Osteocyte (in vitro differentiated cells): ENCODE data around the gene ZNF668. TPM values are rescaled to one million over a fixed set of nuclear protein-coding genes. Genes with fewer than 3 reads are reported as not detected.

Experiments
- DNase-seq: peaks from one replicate; pipeline ENCODE4 v3.0.0; 2021; ENCODE audit warnings: mixed read lengths; ENCODE audit not compliant: unreplicated experiment; ENCODE audit errors: extremely low spot score
- H3K27ac Mint-ChIP-seq: one replicate; pipeline ENCODE4 v1.8.0; 2021; ENCODE audit warnings: mild to moderate bottlenecking, mixed read lengths; ENCODE audit not compliant: unreplicated experiment
- H3K27me3 Mint-ChIP-seq: one replicate; pipeline ENCODE4 v1.8.0; 2021; ENCODE audit warnings: mixed read lengths; ENCODE audit not compliant: unreplicated experiment
- H3K36me3 Mint-ChIP-seq: one replicate; pipeline ENCODE4 v1.8.0; 2021; ENCODE audit warnings: mixed read lengths; ENCODE audit not compliant: unreplicated experiment
- H3K4me1 Mint-ChIP-seq: one replicate; pipeline ENCODE4 v1.8.0; 2021; ENCODE audit warnings: mixed read lengths; ENCODE audit not compliant: unreplicated experiment
- H3K4me3 Mint-ChIP-seq: one replicate; pipeline ENCODE4 v1.8.0; 2021; ENCODE audit warnings: mild to moderate bottlenecking, moderate library complexity, mixed read lengths; ENCODE audit not compliant: unreplicated experiment
- H3K9me3 Mint-ChIP-seq: one replicate; pipeline ENCODE4 v1.8.0; 2021; ENCODE audit warnings: mixed read lengths; ENCODE audit not compliant: unreplicated experiment
- long read RNA-seq: library from polyadenylated mRNA; unstranded; transcript quantifications from one replicate; pipeline ENCODE4 v2.0.0, GENCODE V29; 2021
- total RNA-seq: library from RNA; stranded (reverse); gene quantifications from 2 replicates; pipeline ENCODE4 v1.2.1, GENCODE V29; 2021
- TF ChIP-seq, protein P1 (sequence below): fragments of 200-600 bp; sonication (generic); IDR thresholded peaks from 2 replicates; pipeline ENCODE4 v1.5.0; 2021; ENCODE audit warnings: antibody characterized with exemption, mild to moderate bottlenecking, moderate library complexity

The ZNF668 gene
- total RNA-seq = 13.2 and 13.5 TPM in 2 replicates
- long read RNA-seq, partial matches to known transcripts = 0 of 5 reads
- long read RNA-seq, other reads (novel, unspliced or antisense) = 1 of 5 reads

DNA sequence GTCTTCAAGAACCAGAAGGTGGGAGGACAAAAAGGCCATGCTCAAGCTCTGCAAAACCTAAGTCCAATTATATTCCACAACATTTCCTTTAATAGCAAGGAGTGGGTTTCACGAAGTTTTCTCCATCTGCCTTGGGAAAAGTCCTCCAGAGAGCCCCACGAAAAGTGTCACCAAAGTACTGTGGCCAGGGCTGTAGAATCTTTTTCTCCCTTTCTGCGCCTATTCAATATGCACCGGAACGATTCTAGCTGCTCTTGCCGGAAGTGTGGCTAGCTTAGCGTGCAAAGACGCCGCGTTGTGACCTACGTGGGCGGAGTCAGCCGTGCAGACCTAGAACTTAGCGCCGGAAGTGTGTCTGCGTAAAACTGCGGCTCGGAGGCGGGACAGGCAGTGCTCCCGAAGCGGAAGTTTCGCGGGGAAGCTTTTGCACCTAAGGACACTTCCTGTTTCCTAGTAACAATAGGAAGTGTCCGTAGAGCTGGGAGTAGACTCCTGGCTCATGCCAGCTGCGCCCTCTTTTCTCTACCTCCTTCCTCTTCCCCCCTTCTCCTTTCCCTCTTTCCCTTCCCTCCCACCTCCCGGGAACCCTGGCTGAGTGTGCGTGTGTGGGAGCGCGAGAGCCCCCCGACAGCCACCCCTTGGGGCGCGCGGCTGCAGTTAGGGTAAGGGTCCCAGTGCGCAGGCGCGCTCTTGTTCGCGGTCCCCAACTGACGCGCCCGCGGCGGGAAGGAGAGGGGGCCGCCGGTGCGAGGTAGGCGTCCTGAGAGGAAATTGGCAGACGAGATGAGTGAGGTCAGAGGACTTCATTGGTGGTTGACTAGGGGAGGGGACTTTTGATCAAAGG is at the start of gene ZNF668, which contains the start of gene ZNF646:
Gene ZNF668, minus strand, starts transcription at position 271 of the 844 bp plus-strand sequence. CDS start 9,781 bp downstream, outside the sequence.
Gene ZNF646, plus strand, starts transcription at position 453 of the 844 bp plus-strand sequence. CDS start 1,903 bp downstream, outside the sequence.
- peaks cover 14% of the 10 kb centered on the region for H3K36me3 Mint-ChIP-seq
- H3K4me3 Mint-ChIP-seq = peak within 1 kb of the TSS; percentile 98
- TF ChIP-seq, protein P1, sequence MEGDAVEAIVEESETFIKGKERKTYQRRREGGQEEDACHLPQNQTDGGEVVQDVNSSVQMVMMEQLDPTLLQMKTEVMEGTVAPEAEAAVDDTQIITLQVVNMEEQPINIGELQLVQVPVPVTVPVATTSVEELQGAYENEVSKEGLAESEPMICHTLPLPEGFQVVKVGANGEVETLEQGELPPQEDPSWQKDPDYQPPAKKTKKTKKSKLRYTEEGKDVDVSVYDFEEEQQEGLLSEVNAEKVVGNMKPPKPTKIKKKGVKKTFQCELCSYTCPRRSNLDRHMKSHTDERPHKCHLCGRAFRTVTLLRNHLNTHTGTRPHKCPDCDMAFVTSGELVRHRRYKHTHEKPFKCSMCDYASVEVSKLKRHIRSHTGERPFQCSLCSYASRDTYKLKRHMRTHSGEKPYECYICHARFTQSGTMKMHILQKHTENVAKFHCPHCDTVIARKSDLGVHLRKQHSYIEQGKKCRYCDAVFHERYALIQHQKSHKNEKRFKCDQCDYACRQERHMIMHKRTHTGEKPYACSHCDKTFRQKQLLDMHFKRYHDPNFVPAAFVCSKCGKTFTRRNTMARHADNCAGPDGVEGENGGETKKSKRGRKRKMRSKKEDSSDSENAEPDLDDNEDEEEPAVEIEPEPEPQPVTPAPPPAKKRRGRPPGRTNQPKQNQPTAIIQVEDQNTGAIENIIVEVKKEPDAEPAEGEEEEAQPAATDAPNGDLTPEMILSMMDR = no peak
- no peaks in the 10 kb centered on the region for H3K27me3 Mint-ChIP-seq
- H3K4me1 Mint-ChIP-seq = peaks cover 26% of the 10 kb centered on the region
- DNase-seq = peak; percentile 99
- H3K27ac Mint-ChIP-seq = peak within 1 kb of the TSS; percentile 96
- no peaks in the 10 kb centered on the region for H3K9me3 Mint-ChIP-seq

DNA sequence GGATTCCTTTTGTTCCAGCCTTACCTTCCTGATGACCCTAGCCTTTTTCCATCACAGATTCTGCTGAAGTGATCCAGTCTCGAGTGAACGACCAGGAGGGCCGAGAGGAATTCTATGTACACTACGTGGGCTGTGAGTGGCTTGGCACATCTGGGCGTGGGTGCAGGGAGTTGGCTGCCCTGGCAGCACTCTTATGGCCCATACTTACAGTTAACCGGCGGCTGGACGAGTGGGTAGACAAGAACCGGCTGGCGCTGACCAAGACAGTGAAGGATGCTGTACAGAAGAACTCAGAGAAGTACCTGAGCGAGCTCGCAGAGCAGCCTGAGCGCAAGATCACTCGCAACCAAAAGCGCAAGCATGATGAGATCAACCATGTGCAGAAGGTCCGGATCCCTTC is 46.1 kb upstream of the ZNF668 start:
- no peak overlapping the region for H3K4me3 Mint-ChIP-seq
- TF ChIP-seq, protein P1 = no peak

DNA sequence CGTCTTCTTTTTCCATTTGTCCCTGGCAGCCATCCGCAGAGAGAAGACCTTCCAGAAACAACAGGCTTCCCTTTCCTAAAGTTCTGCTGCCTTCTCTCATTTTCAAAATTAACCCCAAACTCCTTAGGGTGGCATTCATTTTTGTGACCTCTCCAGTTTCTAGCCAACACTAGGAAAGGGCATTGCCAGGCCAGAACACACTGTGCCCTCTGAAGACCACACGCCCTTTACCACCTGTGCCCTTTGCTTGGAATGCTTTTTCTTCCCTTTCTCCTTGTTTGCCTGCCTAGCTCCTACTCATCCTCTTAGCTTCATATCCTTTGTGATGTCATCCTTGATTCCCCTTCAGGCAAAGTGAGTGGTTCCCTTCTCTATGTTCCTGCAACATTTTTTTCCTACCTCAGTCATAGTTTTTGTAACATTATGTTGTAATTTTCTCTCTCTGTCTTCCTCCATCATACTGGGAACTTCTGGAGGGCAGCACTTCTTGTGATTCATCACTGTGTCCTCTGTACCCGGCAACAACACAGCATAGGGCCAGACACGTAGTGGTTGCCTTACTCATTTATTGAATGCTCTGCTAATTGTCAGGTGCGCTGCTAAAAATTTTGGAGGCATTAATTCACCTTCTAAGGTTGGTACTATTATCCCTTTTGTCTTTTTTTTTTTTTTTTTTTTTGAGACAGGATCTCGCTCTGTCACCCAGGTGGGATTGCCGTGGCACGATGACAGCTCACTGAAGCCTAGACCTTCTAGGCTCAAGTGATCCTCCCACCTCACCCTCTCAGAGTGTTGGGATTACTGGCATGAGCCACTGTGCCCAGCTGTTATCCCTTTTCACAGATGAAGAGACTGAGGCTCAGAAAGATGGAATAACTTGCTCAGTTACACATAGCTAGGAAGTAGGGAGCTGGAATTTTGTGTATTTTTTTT is 44.4 kb upstream of the ZNF668 start:
- Mint-ChIP-seq H3K27me3 (no peaks in the 10 kb centered on the region), H3K36me3 (peaks cover 15% of the 10 kb centered on the region), H3K27ac (peak overlapping the region; percentile 98), H3K4me1 (peaks cover 13% of the 10 kb centered on the region), H3K9me3 (no peaks in the 10 kb centered on the region), H3K4me3 (peak overlapping the region; percentile 91)
- TF ChIP-seq, protein P1 = no peak
- DNase-seq = no peak

More for the DNA sequence above, 46.1 kb upstream of the ZNF668 start:
- Mint-ChIP-seq H3K36me3 (peaks cover 15% of the 10 kb centered on the region), H3K9me3 (no peaks in the 10 kb centered on the region), H3K27me3 (no peaks in the 10 kb centered on the region), H3K27ac (no peak overlapping the region), H3K4me1 (peaks cover 13% of the 10 kb centered on the region)
- DNase-seq = no peak

DNA sequence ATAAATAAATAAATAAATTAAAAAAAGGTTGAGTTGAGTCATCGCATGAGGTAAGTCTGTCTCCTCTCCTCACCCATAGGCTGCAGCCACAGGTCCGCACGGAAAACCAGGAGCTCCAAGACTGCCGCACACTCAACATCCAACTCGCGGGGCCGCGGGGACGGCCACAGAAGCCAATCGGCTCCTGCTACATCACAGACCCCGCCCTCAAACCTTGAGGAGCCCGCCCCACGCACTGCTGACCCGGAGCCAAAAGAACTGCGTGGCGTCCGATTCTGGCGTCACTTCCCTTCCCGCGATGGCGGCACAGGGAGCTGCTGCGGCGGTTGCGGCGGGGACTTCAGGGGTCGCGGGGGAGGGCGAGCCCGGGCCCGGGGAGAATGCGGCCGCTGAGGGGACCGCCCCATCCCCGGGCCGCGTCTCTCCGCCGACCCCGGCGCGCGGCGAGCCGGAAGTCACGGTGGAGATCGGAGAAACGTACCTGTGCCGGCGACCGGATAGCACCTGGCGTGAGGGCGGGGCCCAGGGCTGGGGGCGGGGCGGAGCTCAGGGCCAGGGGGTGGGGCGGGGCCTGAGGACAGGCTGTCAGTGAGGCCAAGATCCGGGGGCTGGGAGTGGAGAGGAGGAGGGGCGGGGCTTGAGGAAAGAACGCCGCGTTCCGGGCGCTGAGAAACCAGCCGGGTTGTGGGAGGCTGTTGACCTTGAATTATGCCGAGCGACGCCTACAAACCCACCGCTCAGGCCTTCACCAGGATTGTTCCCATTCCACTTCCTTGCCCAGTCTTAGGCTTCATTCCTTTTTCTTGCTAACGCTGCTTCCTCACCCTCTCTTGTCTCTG is 43.6 kb upstream of the ZNF668 start, which contains the start of gene KAT8:
Gene KAT8, plus strand, starts transcription at position 281 of the 839 bp plus-strand sequence. Its CDS starts 18 bp downstream, at position 299.
- TF ChIP-seq, protein P1 = no peak
- Mint-ChIP-seq H3K27ac (peak within 1 kb of the TSS; percentile 98), H3K27me3 (no peaks in the 10 kb centered on the region), H3K4me1 (peaks cover 13% of the 10 kb centered on the region), H3K4me3 (peak within 1 kb of the TSS; percentile 91), H3K36me3 (peaks cover 15% of the 10 kb centered on the region), H3K9me3 (no peaks in the 10 kb centered on the region)
- peak; percentile 99 for DNase-seq
